Subcutaneous preadipocyte (primary cell): ENCODE measurements around the gene SDHAF3. TPM values are rescaled to one million over a fixed set of nuclear protein-coding genes. Genes with fewer than 3 reads are reported as not detected.

Experiments
- total RNA-seq: library from RNA; depleted of rRNA; stranded (reverse); fragments of >200 nt; gene quantifications from 2 replicates; pipeline ENCODE4 v1.2.3, GENCODE V29; 2012

SDHAF3 gene
- total RNA-seq = 15.1 and 17.4 TPM in 2 replicates

GRCh38 chr7:97117372-97118188 lies at the start of gene SDHAF3:
SDHAF3 (plus strand) TSS chr7:97117698; CDS start chr7:97117724, 26 bp downstream.

Other genes starting within 250 kb of the SDHAF3 start
- not detected in 2 replicates for gene DLX6, start 112.1 kb upstream of the SDHAF3 start, total RNA-seq
- not detected in 2 replicates for gene DLX5, start 92.9 kb upstream of the SDHAF3 start, total RNA-seq